AG04449 (cell line): ENCODE results near the gene RMND1.
"Not testable (repeated sequence)": the region's sequence is repeated elsewhere in the genome, so short reads cannot be mapped to it uniquely, and the experiment has no call there.

Experiments used
- CTCF ChIA-PET: fragments of 350-600 bp; formaldehyde crosslinking; extraction: SDS; loops from one replicate; lab custom pipeline; 2021; ENCODE audit warnings: antibody characterized with exemption; lab: Yijun Ruan, JAX
- POLR2A ChIA-PET: fragments of 400-600, 350-600 bp; formaldehyde crosslinking; extraction: SDS; loops from one replicate; lab custom pipeline; 2020; ENCODE audit warnings: antibody characterized with exemption, inconsistent platforms; lab: Yijun Ruan, JAX
- DNase-seq: peaks from one replicate; pipeline ENCODE4 v3.0.0-alpha.2; 2010; ENCODE audit warnings: low read depth, low spot score
- H3K4me3 ChIP-seq: 2 replicates; pipeline ENCODE4 v1.5.1; 2011; ENCODE audit warnings: low read depth, mild to moderate bottlenecking, control low read depth, low read length
- TF ChIP-seq, protein P1 (sequence below): IDR thresholded peaks from one replicate; pipeline ENCODE4 v1.5.1; 2011; ENCODE audit warnings: mild to moderate bottlenecking, moderate library complexity, low read length, control low read depth, inconsistent platforms; ENCODE audit not compliant: insufficient read depth; ENCODE audit errors: missing control alignments

RMND1 gene

DNA sequence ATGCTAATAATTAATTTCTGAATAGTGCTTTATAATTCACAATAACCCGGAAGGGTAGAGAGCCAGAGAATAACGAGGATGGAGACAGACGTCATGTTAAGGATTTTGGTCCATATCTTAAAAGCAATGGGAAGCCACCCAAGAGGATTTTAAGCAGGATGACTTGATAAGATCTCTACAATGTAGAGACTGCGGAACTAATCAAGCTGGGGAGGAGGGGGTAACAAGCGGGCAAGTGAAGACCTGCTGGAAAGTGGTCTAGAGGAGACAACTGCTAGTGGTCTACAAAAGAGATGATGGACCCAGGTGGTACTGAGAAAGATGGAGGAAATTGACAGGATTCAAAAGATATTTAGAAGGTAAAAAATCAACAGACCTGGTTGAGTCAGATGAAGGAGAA lies 67.8 kb downstream of the RMND1 start:
- CTCF ChIA-PET = interaction anchor here (1.5 kb wide), 1 partner anchor 50 kb away, joined by 3 read pairs; no protein-coding TSS in a partner anchor
- DNase-seq = no peak
- TF ChIP-seq, protein P1, sequence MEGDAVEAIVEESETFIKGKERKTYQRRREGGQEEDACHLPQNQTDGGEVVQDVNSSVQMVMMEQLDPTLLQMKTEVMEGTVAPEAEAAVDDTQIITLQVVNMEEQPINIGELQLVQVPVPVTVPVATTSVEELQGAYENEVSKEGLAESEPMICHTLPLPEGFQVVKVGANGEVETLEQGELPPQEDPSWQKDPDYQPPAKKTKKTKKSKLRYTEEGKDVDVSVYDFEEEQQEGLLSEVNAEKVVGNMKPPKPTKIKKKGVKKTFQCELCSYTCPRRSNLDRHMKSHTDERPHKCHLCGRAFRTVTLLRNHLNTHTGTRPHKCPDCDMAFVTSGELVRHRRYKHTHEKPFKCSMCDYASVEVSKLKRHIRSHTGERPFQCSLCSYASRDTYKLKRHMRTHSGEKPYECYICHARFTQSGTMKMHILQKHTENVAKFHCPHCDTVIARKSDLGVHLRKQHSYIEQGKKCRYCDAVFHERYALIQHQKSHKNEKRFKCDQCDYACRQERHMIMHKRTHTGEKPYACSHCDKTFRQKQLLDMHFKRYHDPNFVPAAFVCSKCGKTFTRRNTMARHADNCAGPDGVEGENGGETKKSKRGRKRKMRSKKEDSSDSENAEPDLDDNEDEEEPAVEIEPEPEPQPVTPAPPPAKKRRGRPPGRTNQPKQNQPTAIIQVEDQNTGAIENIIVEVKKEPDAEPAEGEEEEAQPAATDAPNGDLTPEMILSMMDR = no peak
- H3K4me3 ChIP-seq = no peak overlapping the region
- POLR2A ChIA-PET = no interaction called here

DNA sequence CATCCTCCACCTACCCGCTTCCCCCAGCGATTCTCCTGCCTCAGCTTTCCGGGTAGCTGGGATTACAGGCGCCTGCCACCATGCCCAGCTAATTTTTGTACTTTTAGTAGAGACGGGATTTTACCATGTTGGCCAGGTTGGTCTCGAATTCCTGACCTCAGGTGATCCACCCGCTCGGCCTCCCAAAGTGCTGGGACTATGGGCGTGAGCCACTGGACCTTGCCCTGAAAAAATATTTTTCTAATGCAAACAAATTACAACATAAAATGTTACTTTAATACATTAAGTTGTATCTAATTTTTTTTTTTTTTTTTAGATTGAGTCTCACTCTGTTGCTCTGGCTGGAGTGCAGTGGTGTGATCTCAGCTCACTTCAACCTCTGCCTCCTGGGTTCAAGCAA lies 69.3 kb downstream of the RMND1 start:
- DNase-seq, H3K4me3 ChIP-seq, POLR2A ChIA-PET: not testable (repeated sequence)
- CTCF ChIA-PET = interaction anchor here (0.8 to 1.0 kb wide), 2 partner anchors 23 to 490 kb away, joined by 3 to 5 read pairs; no protein-coding TSS in a partner anchor

- TF ChIP-seq, protein P1 = no peak
- no peak overlapping the region for H3K4me3 ChIP-seq
- ChIA-PET POLR2A (no interaction called here), CTCF (no interaction called here)
- no peak for DNase-seq
Observed at GRCh38 chr6:151381722-151382121, 70.2 kb downstream of the RMND1 start.

DNA sequence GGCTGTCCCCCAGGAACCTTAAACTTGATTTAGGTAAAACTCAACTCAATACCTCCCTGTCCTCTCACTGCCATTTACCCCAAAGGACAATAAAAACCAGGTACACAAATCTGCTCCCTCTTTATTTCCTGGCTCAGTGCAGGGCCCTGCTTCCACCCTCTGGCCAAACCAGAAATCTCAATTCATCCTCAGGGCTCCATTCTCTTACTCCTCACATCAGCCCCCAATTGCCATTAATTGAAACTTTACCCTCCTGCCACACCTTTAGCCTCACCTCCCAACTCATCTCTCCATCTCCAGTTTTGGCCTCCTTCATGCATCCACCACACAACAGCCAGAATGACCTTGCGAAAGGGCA lies 71.1 kb downstream of the RMND1 start:
- DNase-seq = no peak
- H3K4me3 ChIP-seq = no peak overlapping the region
- TF ChIP-seq, protein P1 = no peak
- POLR2A ChIA-PET = no interaction called here
- CTCF ChIA-PET = no interaction called here

DNA sequence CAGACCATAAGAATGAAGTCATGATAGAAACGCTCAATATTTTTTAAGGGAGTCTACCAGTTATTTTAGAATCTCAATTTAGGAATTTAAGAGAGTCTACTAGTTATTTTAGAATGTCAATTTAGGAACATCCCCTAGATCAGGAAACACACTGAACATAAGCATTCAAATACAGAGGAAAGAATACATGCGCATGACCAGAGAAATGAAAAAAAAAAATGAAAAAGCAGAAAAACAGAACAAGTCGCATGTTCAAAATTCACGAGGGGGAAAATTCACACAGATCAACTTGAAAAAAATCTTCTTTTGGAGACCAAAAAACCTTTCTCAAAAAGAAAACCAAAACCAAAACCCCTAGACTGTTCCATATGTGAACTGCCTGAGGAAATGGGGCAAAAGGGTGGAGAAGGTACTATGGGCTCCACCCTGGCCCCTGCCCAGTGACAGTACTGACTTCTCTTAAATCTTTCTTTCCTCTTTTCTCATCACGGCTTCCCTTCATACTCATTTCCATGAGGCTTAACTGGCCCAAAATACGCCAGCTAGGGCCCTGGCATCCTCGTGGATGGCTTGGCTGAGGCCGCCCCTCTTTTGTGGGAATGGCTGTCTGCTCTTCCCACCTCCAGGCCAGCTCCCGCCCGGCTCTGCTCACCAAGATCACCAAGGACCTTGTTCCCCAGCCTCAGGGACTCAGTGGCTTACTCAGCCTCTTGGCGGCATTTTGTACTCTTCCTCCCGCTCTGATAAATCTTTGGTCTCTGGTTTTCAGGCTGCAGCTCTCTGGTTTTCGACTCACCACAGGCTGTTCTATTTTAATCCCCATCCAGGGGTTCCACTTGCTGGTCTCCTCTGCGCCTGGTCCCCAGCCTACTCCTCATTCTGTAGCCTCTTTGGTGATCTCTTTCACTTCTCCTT lies 71.7 kb downstream of the RMND1 start:
- no peak for DNase-seq
- TF ChIP-seq, protein P1 = no peak
- no peak overlapping the region for H3K4me3 ChIP-seq
- POLR2A ChIA-PET = no interaction called here
- CTCF ChIA-PET = no interaction called here

GRCh38 chr6:151377095-151377494 lies 74.8 kb downstream of the RMND1 start:
- H3K4me3 ChIP-seq = no peak overlapping the region
- TF ChIP-seq, protein P1 = no peak
- ChIA-PET POLR2A (no interaction called here), CTCF (interaction anchor here (1.0 to 1.1 kb wide), 2 partner anchors 52 to 484 kb away, joined by 3 to 4 read pairs; no protein-coding TSS in a partner anchor)
- DNase-seq = no peak
